Measurements from ENCODE around the gene EML5.

DNA sequence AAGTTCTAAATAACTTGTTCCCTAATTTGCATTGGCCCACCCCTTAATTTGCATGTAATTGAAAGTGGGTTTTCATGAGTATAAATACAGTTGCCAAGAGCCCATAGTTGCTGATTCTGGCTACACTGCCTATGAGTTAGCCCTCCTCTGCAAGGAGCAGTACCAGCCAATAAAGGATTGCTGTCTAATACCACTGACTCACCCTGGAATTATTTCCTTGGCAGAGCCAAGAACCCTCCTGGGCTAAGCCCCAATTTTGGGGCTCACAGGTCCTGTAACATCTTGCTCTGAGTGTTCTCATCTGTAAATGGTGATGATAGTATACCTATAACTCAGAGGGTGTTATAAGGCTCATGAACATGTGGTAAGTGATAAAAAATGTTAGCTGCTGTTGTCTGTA, 38.5 kb upstream of the EML5 start:
- TF ChIP-seq ZNF274 (IDR thresholded peaks at IDR 0.05; ENCODE audit: low read depth, low read length) (no peak), SUZ12 (IDR thresholded peaks at IDR 0.05; ENCODE audit: extremely low read depth, insufficient read depth, insufficient read length) (no peak), YY1 (IDR thresholded peaks at IDR 0.05; ENCODE audit: insufficient read depth, insufficient read length) (no peak)
